Tibial nerve (tissue), 4 donors: Measurements from ENCODE around the gene NTM. TPM values are rescaled to one million over a fixed set of nuclear protein-coding genes. Genes with fewer than 3 reads are reported as not detected.

Experiments used
- DNase-seq, 2 donors: peaks; one replicate each; pipeline ENCODE4 v3.0.0-alpha.2; 2019; ENCODE audit warnings: low spot score in 2 of 2
- H3K27ac ChIP-seq, 4 donors: fragments of 200-600 bp; sonication (generic) in 3 of 4; one replicate each; pipeline ENCODE4 v1.5.1; 2017 to 2019; ENCODE audit warnings: mild to moderate bottlenecking in 1 of 4
- H3K27me3 ChIP-seq, 2 donors: fragments of 200-600 bp; sonication (generic) in 1 of 2; one replicate each; pipeline versions ENCODE4 v1.5.1 to v1.6.0; 2017 to 2019
- H3K36me3 ChIP-seq, 3 donors: fragments of 200-600 bp; sonication (generic); one replicate each; pipeline ENCODE4 v1.5.1; 2018 to 2019
- H3K4me1 ChIP-seq, 4 donors: fragments of 200-600 bp; sonication (generic) in 3 of 4; one replicate each; pipeline ENCODE4 v1.5.1; 2017 to 2019
- H3K4me3 ChIP-seq, 4 donors: fragments of 200-600 bp; sonication (generic) in 3 of 4; one replicate each; pipeline ENCODE4 v1.5.1; 2017 to 2019; ENCODE audit warnings: mild to moderate bottlenecking in 1 of 4, moderate library complexity in 1 of 4
- H3K9me3 ChIP-seq, 4 donors: fragments of 200-600 bp; sonication (generic) in 3 of 4; one replicate each; pipeline ENCODE4 v1.5.1; 2017 to 2019
- EP300 ChIP-seq, 2 donors: sonication (generic); formaldehyde crosslinking; IDR thresholded peaks; one replicate each; pipeline ENCODE4 v1.6.1; 2017; ENCODE audit warnings: antibody characterized with exemption in 2 of 2, mild to moderate bottlenecking in 1 of 2
- POLR2A ChIP-seq, 2 donors: fragments of 450-650 bp; IDR thresholded peaks; one replicate each; pipeline ENCODE4 v1.6.1; 2017; ENCODE audit warnings: antibody characterized with exemption in 2 of 2, mild to moderate bottlenecking in 2 of 2, moderate library complexity in 2 of 2
- WGBS, 2 donors: methylation state at CpG; one replicate each; pipeline ENCODE4 v1.1.5; 2018; 5-methylcytosine and 5-hydroxymethylcytosine counted together
- total RNA-seq, 4 donors: library from RNA; depleted of rRNA; stranded (reverse); fragments of >200 nt; gene quantifications; one replicate each; pipeline ENCODE4 v1.1.0, GENCODE V29; 2016
- TF ChIP-seq, protein P1 (sequence below), 5 experiments: fragments of 200-600 bp in 3 of 5; fragments of 450-650 bp in 2 of 5; sonication (generic) in 3 of 5; IDR thresholded peaks; one replicate each; pipeline ENCODE4 v1.5.1; 2016 to 2019; ENCODE audit warnings: antibody characterized with exemption in 5 of 5, mild to moderate bottlenecking in 3 of 5, moderate library complexity in 2 of 5

The NTM gene
- total RNA-seq, 4 donors from 2014 or later = 3.7 to 11.4 (median 10.8) TPM

DNA sequence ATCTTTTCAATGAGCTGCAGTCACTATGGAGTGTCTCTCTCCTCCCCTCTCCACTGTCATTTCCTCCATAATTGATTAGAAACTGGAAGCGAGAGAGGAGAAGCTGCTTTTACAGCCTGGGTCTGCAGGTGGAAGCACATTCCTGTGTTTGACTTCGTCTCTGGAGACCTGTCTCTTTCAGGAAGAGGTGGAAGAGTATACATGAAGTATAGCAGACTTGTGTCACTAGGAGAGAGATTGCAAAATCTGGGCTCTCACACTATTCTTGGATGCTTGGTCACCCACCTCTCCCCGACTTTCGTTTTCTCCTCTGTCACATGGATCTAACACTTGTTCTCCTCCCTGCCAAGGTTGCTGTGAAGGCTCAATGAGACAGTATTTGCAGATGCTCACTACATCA, 323.3 kb downstream of the NTM start:
- DNase-seq = no peak
- Histone ChIP-seq H3K27me3 (peaks cover 0 to 16% of the 10 kb centered on the region in 2 donors), H3K4me1 (peaks cover 0 to 11% (median 3%) of the 10 kb centered on the region in 4 donors), H3K4me3 (no peak overlapping the region), H3K36me3 (no peaks in the 10 kb centered on the region), H3K27ac (no peak overlapping the region), H3K9me3 (no peaks in the 10 kb centered on the region)
- TF ChIP-seq POLR2A (IDR thresholded peaks at IDR 0.05) (no peak), EP300 (IDR thresholded peaks at IDR 0.05) (no peak)
- TF ChIP-seq, protein P1, sequence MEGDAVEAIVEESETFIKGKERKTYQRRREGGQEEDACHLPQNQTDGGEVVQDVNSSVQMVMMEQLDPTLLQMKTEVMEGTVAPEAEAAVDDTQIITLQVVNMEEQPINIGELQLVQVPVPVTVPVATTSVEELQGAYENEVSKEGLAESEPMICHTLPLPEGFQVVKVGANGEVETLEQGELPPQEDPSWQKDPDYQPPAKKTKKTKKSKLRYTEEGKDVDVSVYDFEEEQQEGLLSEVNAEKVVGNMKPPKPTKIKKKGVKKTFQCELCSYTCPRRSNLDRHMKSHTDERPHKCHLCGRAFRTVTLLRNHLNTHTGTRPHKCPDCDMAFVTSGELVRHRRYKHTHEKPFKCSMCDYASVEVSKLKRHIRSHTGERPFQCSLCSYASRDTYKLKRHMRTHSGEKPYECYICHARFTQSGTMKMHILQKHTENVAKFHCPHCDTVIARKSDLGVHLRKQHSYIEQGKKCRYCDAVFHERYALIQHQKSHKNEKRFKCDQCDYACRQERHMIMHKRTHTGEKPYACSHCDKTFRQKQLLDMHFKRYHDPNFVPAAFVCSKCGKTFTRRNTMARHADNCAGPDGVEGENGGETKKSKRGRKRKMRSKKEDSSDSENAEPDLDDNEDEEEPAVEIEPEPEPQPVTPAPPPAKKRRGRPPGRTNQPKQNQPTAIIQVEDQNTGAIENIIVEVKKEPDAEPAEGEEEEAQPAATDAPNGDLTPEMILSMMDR (IDR thresholded peaks at IDR 0.05) = no peak
- WGBS, 2 donors = 83 to 90% methylated on average over 4 of the region's 4 CpGs

DNA sequence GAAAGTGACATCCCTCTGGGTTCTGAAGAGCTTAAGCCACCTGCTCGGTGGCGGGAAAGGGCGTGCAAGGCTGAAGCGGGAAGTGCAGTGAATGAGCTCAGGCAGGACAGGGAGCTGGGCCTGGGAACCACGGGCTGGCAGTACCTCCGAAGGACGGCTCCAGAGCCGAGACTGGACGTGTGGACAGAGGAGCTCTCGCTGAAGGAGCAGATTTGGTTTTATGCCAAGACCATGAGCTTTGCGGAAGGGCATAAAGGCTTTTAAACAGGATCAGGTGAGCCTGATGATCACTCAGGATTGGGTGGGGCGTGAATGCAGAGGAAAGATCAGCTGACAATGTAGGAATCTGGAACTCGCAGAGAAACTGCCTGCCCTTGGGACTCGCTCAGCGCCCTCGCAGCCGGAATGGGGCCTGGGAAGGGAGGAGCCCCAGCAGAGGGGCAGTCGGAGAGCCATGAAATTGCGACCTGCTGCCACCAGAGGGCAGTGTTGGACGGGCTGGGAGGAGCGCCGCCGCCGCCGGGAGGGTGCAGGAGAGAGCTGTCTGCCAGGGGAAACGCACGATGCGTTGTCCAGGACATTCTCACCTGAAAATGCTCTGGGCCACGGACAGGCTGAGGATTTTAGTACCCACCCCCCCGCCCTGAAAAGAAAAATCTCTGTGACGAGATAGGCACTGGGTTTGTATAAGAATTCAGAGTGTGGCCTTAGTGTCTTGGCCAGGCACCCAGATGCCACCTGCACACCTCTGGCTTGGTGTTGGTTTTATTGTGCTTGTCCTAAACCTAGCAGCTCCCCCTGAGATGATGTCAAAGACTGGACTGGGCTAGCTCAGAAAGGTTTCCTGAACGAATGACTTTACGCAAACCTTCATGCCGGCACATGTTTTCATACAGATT, 324.4 kb downstream of the NTM start:
- H3K4me3 ChIP-seq = peak overlapping the region in 1 of 4 donors; percentile 21
- no peaks in the 10 kb centered on the region for H3K36me3 ChIP-seq
- no peak overlapping the region for H3K27ac ChIP-seq
- peaks cover 0 to 11% (median 3%) of the 10 kb centered on the region in 4 donors for H3K4me1 ChIP-seq
- no peak for TF ChIP-seq POLR2A (IDR thresholded peaks at IDR 0.05)
- TF ChIP-seq, protein P1 (IDR thresholded peaks at IDR 0.05) = peak; percentile 83 to 96 (median 88)
- WGBS, 2 donors = 23 to 31% methylated on average over 27 to 34 of the region's 34 CpGs
- H3K9me3 ChIP-seq = no peaks in the 10 kb centered on the region
- H3K27me3 ChIP-seq = peaks cover 0 to 16% of the 10 kb centered on the region in 2 donors
- DNase-seq = peak; percentile 50 to 67

DNA sequence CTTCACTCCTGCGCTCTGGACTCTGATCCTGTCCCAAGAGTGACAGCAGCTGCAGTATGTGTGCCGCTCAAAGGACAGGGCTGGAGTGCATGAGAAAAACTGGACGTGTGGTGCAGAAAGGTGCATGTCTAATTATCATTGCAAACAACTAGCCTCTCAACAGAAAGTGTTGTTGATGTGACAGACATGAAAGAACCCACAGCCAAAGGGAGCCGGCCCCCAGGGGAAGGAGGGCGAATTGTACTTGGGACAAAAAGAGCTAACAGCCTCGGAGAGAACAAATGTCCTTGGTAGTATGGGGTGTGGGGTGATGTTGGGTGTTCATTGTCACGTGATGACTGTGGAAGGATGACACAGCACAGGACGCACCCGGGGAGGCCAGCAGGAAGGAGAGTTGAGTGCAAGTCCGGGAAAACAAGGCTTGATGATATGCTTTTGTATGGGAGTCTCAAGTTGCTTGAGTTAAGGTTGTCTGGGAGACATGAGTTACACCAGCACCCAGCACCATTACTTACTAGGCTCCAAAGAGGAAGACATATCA, 325.5 kb downstream of the NTM start:
- H3K4me1 ChIP-seq = peaks cover 0 to 11% (median 3%) of the 10 kb centered on the region in 4 donors
- H3K4me3 ChIP-seq = no peak overlapping the region
- DNase-seq = no peak
- no peaks in the 10 kb centered on the region for H3K9me3 ChIP-seq
- WGBS, 2 donors = 63 to 73% methylated on average over 10 of the region's 10 CpGs
- no peak overlapping the region for H3K27ac ChIP-seq
- peaks cover 0 to 16% of the 10 kb centered on the region in 2 donors for H3K27me3 ChIP-seq
- no peaks in the 10 kb centered on the region for H3K36me3 ChIP-seq
- TF ChIP-seq EP300 (IDR thresholded peaks at IDR 0.05) = no peak
- TF ChIP-seq POLR2A (IDR thresholded peaks at IDR 0.05) = no peak
- TF ChIP-seq, protein P1 (IDR thresholded peaks at IDR 0.05) = no peak

DNA sequence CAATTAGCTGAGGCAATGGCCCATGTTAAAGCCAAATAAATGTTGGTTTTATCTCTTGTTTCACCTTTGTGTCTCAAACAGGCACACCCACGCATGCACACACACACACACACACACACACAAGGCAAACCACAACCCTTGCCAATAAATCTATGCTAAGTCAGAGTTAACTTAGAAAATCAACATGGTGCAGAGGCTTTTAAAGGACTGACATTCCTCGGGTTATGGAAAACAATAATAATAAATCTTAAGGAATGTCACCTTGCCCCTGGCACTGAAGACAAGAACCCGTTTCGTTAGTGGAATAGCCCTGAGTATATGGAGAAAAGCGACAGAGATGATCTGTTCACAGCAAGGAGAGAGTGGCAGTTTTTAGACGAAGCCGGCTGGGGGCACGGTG, 326.3 kb downstream of the NTM start:
- H3K27me3 ChIP-seq = peaks cover 0 to 16% of the 10 kb centered on the region in 2 donors
- H3K4me3 ChIP-seq = no peak overlapping the region
- H3K36me3 ChIP-seq = no peaks in the 10 kb centered on the region
- no peak overlapping the region for H3K27ac ChIP-seq
- 77 to 79% methylated on average over 8 of the region's 8 CpGs for WGBS, 2 donors
- no peak for DNase-seq
- no peaks in the 10 kb centered on the region for H3K9me3 ChIP-seq
- TF ChIP-seq EP300 (IDR thresholded peaks at IDR 0.05) (no peak), POLR2A (IDR thresholded peaks at IDR 0.05) (no peak)
- TF ChIP-seq, protein P1 (IDR thresholded peaks at IDR 0.05) = no peak
- peaks cover 0 to 11% (median 3%) of the 10 kb centered on the region in 4 donors for H3K4me1 ChIP-seq

DNA sequence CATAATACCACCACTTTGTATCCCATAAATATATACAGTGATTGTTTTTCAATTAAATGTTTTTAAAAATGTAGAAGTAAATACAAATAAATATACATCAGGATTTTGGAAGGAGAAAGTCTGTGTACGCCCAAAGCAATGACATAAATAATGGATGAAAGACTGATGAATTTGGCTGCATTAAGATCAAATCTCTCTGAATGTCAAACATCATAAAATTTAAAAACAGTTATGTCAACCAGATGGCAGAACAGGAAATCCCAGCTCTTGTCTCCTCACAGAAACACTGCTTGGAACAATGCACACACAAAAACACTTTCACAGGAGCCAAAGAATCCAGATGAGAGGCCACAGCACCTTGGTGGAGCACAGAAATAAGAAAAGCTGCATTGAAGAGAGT, 332.9 kb downstream of the NTM start:
- Histone ChIP-seq H3K27ac (no peak overlapping the region), H3K27me3 (peaks cover 0 to 3% of the 10 kb centered on the region in 2 donors), H3K4me3 (no peak overlapping the region), H3K36me3 (no peaks in the 10 kb centered on the region), H3K4me1 (no peaks in the 10 kb centered on the region), H3K9me3 (peaks cover 0 to 32% (median 2%) of the 10 kb centered on the region in 4 donors)
- 80 to 89% methylated on average over 1 of the region's 1 CpG for WGBS, 2 donors
- DNase-seq = no peak
- TF ChIP-seq, protein P1 (IDR thresholded peaks at IDR 0.05) = no peak
- TF ChIP-seq EP300 (IDR thresholded peaks at IDR 0.05) = no peak
- no peak for TF ChIP-seq POLR2A (IDR thresholded peaks at IDR 0.05)
